Liver (tissue), 9 donors: ENCODE results near the gene TMEM94. TPM values are rescaled to one million over a fixed set of nuclear protein-coding genes. Genes with fewer than 3 reads are reported as not detected.

Experiments
- DNase-seq: peaks from one replicate; pipeline ENCODE4 v3.0.0-alpha.2; 2017; ENCODE audit warnings: low spot score
- H3K27ac ChIP-seq, 2 donors: one replicate each; pipeline ENCODE4 v1.7.0; 2013; ENCODE audit warnings: inconsistent platforms in 2 of 2, low read length in 2 of 2, control low read depth in 1 of 2, low read depth in 1 of 2, mild to moderate bottlenecking in 1 of 2
- H3K27me3 ChIP-seq, 4 donors: one replicate each; pipeline versions ENCODE4 v1.6.1 to v1.7.0; 2013; ENCODE audit warnings: low read length in 3 of 4, inconsistent platforms in 1 of 4, mild to moderate bottlenecking in 1 of 4, moderate library complexity in 1 of 4; ENCODE audit not compliant: control insufficient read depth in 4 of 4, insufficient read depth in 4 of 4
- H3K36me3 ChIP-seq, 4 donors: one replicate each; pipeline versions ENCODE4 v1.6.1 to v1.7.0; 2013; ENCODE audit warnings: low read length in 3 of 4, mild to moderate bottlenecking in 3 of 4, low read depth in 1 of 4, moderate library complexity in 1 of 4; ENCODE audit not compliant: control insufficient read depth in 4 of 4, insufficient read depth in 3 of 4
- H3K4me1 ChIP-seq, 4 donors: one replicate each; pipeline versions ENCODE4 v1.6.1 to v1.7.0; 2013; ENCODE audit warnings: low read length in 3 of 4, mild to moderate bottlenecking in 3 of 4, moderate library complexity in 1 of 4; ENCODE audit not compliant: control insufficient read depth in 4 of 4, insufficient read depth in 4 of 4
- H3K4me3 ChIP-seq, 3 donors: one replicate each; pipeline versions ENCODE4 v1.6.1 to v1.7.0; 2013; ENCODE audit warnings: low read length in 3 of 3, control low read depth in 1 of 3, low read depth in 1 of 3, mild to moderate bottlenecking in 1 of 3
- H3K9ac ChIP-seq, 2 donors: one replicate each; pipeline ENCODE4 v1.7.0; 2013; ENCODE audit warnings: low read length in 2 of 2, mild to moderate bottlenecking in 2 of 2, moderate library complexity in 2 of 2, control low read depth in 1 of 2, low read depth in 1 of 2
- H3K9me3 ChIP-seq, 4 donors: one replicate each; pipeline versions ENCODE4 v1.6.1 to v1.7.0; 2013; ENCODE audit warnings: low read length in 3 of 4; ENCODE audit not compliant: control insufficient read depth in 4 of 4
- ATF3 ChIP-seq: IDR thresholded peaks from 2 replicates; pipeline ENCODE4 v1.6.1; 2016; ENCODE audit warnings: antibody characterized with exemption
- CTCF ChIP-seq: fragments of 150-350 bp; IDR thresholded peaks from 2 replicates; pipeline ENCODE4 v1.5.1; 2017; ENCODE audit warnings: improper control_type of control experiment, low read depth, low read length; ENCODE audit not compliant: missing input control
- EGR1 ChIP-seq, 2 donors: IDR thresholded peaks; 2 replicates each; pipeline ENCODE4 v1.6.1; 2016 to 2018; ENCODE audit warnings: antibody characterized with exemption in 2 of 2, low read depth in 2 of 2
- FOXA1 ChIP-seq: IDR thresholded peaks from 2 replicates; pipeline ENCODE4 v1.6.1; 2016; ENCODE audit warnings: antibody characterized with exemption
- FOXA2 ChIP-seq: IDR thresholded peaks from 2 replicates; pipeline ENCODE4 v1.6.1; 2016; ENCODE audit warnings: antibody characterized with exemption
- GABPA ChIP-seq, 2 donors: IDR thresholded peaks in 1 of 2; conservative IDR thresholded peaks in 1 of 2; 2 replicates each; pipeline ENCODE4 v1.6.1; 2016; ENCODE audit warnings: antibody characterized with exemption in 2 of 2, mild to moderate bottlenecking in 1 of 2, moderate library complexity in 1 of 2
- HNF4A ChIP-seq, 2 donors: conservative IDR thresholded peaks; 2 replicates each; pipeline ENCODE4 v1.6.1; 2016; ENCODE audit warnings: antibody characterized with exemption in 2 of 2, mild to moderate bottlenecking in 2 of 2
- HNF4G ChIP-seq: IDR thresholded peaks from 2 replicates; pipeline ENCODE4 v1.6.1; 2016; ENCODE audit warnings: antibody characterized with exemption
- JUND ChIP-seq, 2 donors: IDR thresholded peaks; 2 replicates each; pipeline ENCODE4 v1.6.1; 2016; ENCODE audit warnings: antibody characterized with exemption in 2 of 2
- MAX ChIP-seq: IDR thresholded peaks from 2 replicates; pipeline ENCODE4 v1.6.1; 2016; ENCODE audit warnings: antibody characterized with exemption
- NR2F2 ChIP-seq: IDR thresholded peaks from 2 replicates; pipeline ENCODE4 v1.6.1; 2016; ENCODE audit warnings: antibody characterized with exemption
- RAD21 ChIP-seq, 2 donors: IDR thresholded peaks; 2 replicates each; pipeline ENCODE4 v1.6.1; 2016; ENCODE audit warnings: antibody characterized with exemption in 2 of 2, mild to moderate bottlenecking in 2 of 2
- REST ChIP-seq: IDR thresholded peaks from 2 replicates; pipeline ENCODE4 v1.6.1; 2016; ENCODE audit warnings: antibody characterized with exemption, mild to moderate bottlenecking
- RXRA ChIP-seq, 2 donors: IDR thresholded peaks; 2 replicates each; pipeline ENCODE4 v1.6.1; 2017 to 2018; ENCODE audit warnings: antibody characterized with exemption in 2 of 2, mild to moderate bottlenecking in 1 of 2
- SP1 ChIP-seq: IDR thresholded peaks from 2 replicates; pipeline ENCODE4 v1.6.1; 2018; ENCODE audit warnings: antibody characterized with exemption, mild to moderate bottlenecking
- ZBTB33 ChIP-seq: IDR thresholded peaks from 2 replicates; pipeline ENCODE4 v1.6.1; 2016; ENCODE audit warnings: antibody characterized with exemption
- WGBS: extraction: QIAGEN DNeasy Blood & Tissue Kit; methylation state at CpG from one replicate; pipeline ENCODE4 v1.1.7; 2013; 5-methylcytosine and 5-hydroxymethylcytosine counted together
- polyA plus RNA-seq, 2 donors: library from polyadenylated mRNA; stranded (reverse) in 1 of 2; unstranded in 1 of 2; fragments of 200-250 nt in 1 of 2; fragments of >200 nt in 1 of 2; fragmentation: Nextera tagmentation in 1 of 2; extraction: Ambion mirVana in 1 of 2; gene quantifications; one replicate each; pipeline versions ENCODE4 v1.2.1 to v1.2.3, GENCODE V29; 2013 to 2015
- total RNA-seq, 2 donors: library from RNA; depleted of rRNA; stranded (reverse); fragments of >200 nt; gene quantifications; one replicate each; pipeline ENCODE4 v1.2.3, GENCODE V29; 2014
- donor health status: healthy.
- donor health status: healthy.
- donor health status: healthy.
- donor health status: healthy.
- donor health status: healthy.

The TMEM94 gene
- total and polyA plus RNA-seq, 4 donors = 15.6 to 31.0 (median 20.1) TPM

GRCh38 chr17:75490173-75490743, 33.8 kb downstream of the TMEM94 start:
- no peaks in the 10 kb centered on the region for H3K9me3 ChIP-seq
- TF ChIP-seq ZBTB33 = no peak
- TF ChIP-seq ATF3 = no peak
- H3K36me3 ChIP-seq = peaks cover 0 to 39% (median 12%) of the 10 kb centered on the region in 4 donors
- H3K27ac ChIP-seq = peak overlapping the region in 1 of 2 donors; percentile 16
- WGBS = 66% methylated on average over 14 of the region's 14 CpGs
- no peak for DNase-seq
- no peak overlapping the region for H3K9ac ChIP-seq
- H3K27me3 ChIP-seq = no peaks in the 10 kb centered on the region
- H3K4me3 ChIP-seq = no peak overlapping the region
- H3K4me1 ChIP-seq = peaks cover 0 to 22% (median 4%) of the 10 kb centered on the region in 4 donors

- no peak overlapping the region for H3K9ac ChIP-seq
- H3K9me3 ChIP-seq = no peaks in the 10 kb centered on the region
- peaks cover 0 to 47% (median 15%) of the 10 kb centered on the region in 4 donors for H3K36me3 ChIP-seq
- 91% methylated on average over 19 of the region's 19 CpGs for WGBS
- peaks cover 0 to 22% (median 4%) of the 10 kb centered on the region in 4 donors for H3K4me1 ChIP-seq
- no peak for DNase-seq
- H3K27ac ChIP-seq = no peak overlapping the region
- no peaks in the 10 kb centered on the region for H3K27me3 ChIP-seq
- no peak overlapping the region for H3K4me3 ChIP-seq
- TF ChIP-seq HNF4A (conservative IDR thresholded peaks at IDR 0.05) (no peak), CTCF (no peak), JUND (IDR thresholded peaks at IDR 0.05) (no peak), RXRA (IDR thresholded peaks at IDR 0.05) (no peak), HNF4G (no peak), FOXA1 (no peak), SP1 (no peak), RAD21 (IDR thresholded peaks at IDR 0.05) (no peak)
Observed at GRCh38 chr17:75490953-75491649, 34.7 kb downstream of the TMEM94 start.

- peaks cover 0 to 53% (median 17%) of the 10 kb centered on the region in 4 donors for H3K36me3 ChIP-seq
- no peak for DNase-seq
- H3K27ac ChIP-seq = no peak overlapping the region
- TF ChIP-seq RXRA (IDR thresholded peaks at IDR 0.05) (no peak), NR2F2 (no peak), GABPA (IDR thresholded peaks at IDR 0.05 in 1 of 2, conservative IDR thresholded peaks at IDR 0.05 in 1 of 2) (no peak), SP1 (no peak), REST (no peak), ZBTB33 (no peak), MAX (no peak), FOXA2 (no peak), EGR1 (IDR thresholded peaks at IDR 0.05; ENCODE audit: low read depth in 2 of 2) (no peak), FOXA1 (no peak)
Observed at GRCh38 chr17:75491680-75492079, 35.2 kb downstream of the TMEM94 start.

More at GRCh38 chr17:75491680-75492079, 35.2 kb downstream of the TMEM94 start:
- H3K4me1 ChIP-seq = peaks cover 0 to 21% (median 4%) of the 10 kb centered on the region in 4 donors
- no peaks in the 10 kb centered on the region for H3K9me3 ChIP-seq
- no peak overlapping the region for H3K4me3 ChIP-seq
- H3K27me3 ChIP-seq = no peaks in the 10 kb centered on the region
- H3K9ac ChIP-seq = no peak overlapping the region
- WGBS = 95% methylated on average over 15 of the region's 15 CpGs
